Neural crest cell (in vitro differentiated cells): Measurements from ENCODE around the gene SLC19A1. TPM values are rescaled to one million over a fixed set of nuclear protein-coding genes. Genes with fewer than 3 reads are reported as not detected.
"Not testable (repeated sequence)": the region's sequence is repeated elsewhere in the genome, so short reads cannot be mapped to it uniquely, and the experiment has no call there.

ENCODE experiments used
- DNase-seq: peaks from one replicate; pipeline ENCODE4 v3.0.0; 2021; ENCODE audit warnings: low read depth, mixed read lengths, low spot score
- H3K27ac Mint-ChIP-seq: one replicate; pipeline ENCODE4 v1.8.0; 2021; ENCODE audit warnings: mild to moderate bottlenecking, mixed read lengths; ENCODE audit not compliant: unreplicated experiment
- H3K27me3 Mint-ChIP-seq: 2 replicates; pipeline ENCODE4 v1.8.0; 2021; ENCODE audit warnings: low read depth, mild to moderate bottlenecking, mixed read lengths
- H3K36me3 Mint-ChIP-seq: 2 replicates; pipeline ENCODE4 v1.8.0; 2021; ENCODE audit warnings: low read depth, mild to moderate bottlenecking, mixed read lengths
- H3K4me1 Mint-ChIP-seq: 2 replicates; pipeline ENCODE4 v1.8.0; 2021; ENCODE audit warnings: mixed read lengths
- H3K4me3 Mint-ChIP-seq: one replicate; pipeline ENCODE4 v1.8.0; 2021; ENCODE audit warnings: mild to moderate bottlenecking, mixed read lengths
- H3K9me3 Mint-ChIP-seq: 2 replicates; pipeline ENCODE4 v1.8.0; 2021; ENCODE audit warnings: mixed read lengths
- total RNA-seq: library from RNA; stranded (reverse); gene quantifications from 2 replicates; pipeline ENCODE4 v1.2.1, GENCODE V29; 2021
- TF ChIP-seq, protein P1 (sequence below): fragments of 200-600 bp; sonication (generic); conservative IDR thresholded peaks from 2 replicates; pipeline ENCODE4 v1.5.0; 2021; ENCODE audit warnings: antibody characterized with exemption, mild to moderate bottlenecking

The SLC19A1 gene
- total RNA-seq, 1 donor from 2014 or later, result 35.1 TPM

DNA sequence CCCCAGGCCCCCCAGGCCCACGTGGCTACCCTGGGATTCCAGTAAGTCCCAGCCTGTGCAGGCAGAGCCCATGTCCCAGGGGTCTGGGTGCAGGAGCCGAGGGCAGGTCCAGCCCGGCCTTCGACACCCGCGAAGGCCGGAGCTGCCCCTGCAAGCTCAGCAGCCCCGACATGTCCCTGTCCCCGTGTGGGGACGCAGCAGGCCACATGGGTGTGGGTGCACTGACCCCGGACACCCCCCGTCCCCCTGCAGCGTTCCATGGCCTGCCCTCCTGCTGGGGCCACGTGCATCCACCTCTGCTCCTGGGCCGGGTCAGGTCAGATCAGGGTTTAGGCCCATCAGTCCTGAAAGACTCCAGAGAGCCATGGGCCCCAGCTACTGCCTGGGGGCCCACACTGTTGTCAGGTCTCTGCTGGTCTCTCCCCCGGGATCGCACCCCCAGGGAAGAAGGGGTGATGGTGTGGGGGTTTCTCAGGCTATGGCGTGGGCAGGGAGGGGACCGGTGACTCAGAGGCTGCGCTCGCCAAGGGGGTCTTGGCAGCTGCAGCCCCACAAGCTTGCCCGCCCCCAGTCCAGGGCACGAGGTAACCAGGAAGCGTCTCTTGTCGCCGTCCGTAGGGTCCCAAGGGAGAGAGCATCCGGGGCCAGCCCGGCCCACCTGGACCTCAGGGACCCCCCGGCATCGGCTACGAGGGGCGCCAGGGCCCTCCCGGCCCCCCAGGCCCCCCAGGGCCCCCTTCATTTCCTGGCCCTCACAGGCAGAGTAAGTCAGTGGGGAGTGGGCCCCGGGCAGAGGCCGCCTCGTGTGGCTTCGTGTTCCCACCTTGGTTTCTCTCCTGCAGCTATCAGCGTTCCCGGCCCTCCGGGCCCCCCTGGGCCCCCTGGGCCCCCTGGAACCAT, 37.5 kb downstream of the SLC19A1 start:
- Mint-ChIP-seq H3K4me1 (peaks cover 6% of the 10 kb centered on the region), H3K4me3 (no peak overlapping the region), H3K27me3 (peaks cover 6% of the 10 kb centered on the region), H3K36me3 (peaks cover 1% of the 10 kb centered on the region), H3K9me3 (peaks cover under 1% of the 10 kb centered on the region), H3K27ac (no peak overlapping the region)
- TF ChIP-seq, protein P1, sequence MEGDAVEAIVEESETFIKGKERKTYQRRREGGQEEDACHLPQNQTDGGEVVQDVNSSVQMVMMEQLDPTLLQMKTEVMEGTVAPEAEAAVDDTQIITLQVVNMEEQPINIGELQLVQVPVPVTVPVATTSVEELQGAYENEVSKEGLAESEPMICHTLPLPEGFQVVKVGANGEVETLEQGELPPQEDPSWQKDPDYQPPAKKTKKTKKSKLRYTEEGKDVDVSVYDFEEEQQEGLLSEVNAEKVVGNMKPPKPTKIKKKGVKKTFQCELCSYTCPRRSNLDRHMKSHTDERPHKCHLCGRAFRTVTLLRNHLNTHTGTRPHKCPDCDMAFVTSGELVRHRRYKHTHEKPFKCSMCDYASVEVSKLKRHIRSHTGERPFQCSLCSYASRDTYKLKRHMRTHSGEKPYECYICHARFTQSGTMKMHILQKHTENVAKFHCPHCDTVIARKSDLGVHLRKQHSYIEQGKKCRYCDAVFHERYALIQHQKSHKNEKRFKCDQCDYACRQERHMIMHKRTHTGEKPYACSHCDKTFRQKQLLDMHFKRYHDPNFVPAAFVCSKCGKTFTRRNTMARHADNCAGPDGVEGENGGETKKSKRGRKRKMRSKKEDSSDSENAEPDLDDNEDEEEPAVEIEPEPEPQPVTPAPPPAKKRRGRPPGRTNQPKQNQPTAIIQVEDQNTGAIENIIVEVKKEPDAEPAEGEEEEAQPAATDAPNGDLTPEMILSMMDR, result no peak
- no peak for DNase-seq

- peaks cover 8% of the 10 kb centered on the region for H3K27me3 Mint-ChIP-seq
- no peak overlapping the region for H3K27ac Mint-ChIP-seq
- TF ChIP-seq, protein P1, result no peak
- peaks cover 4% of the 10 kb centered on the region for H3K9me3 Mint-ChIP-seq
- no peak overlapping the region for H3K4me3 Mint-ChIP-seq
- peaks cover 5% of the 10 kb centered on the region for H3K36me3 Mint-ChIP-seq
- DNase-seq, result no peak
- peaks cover 9% of the 10 kb centered on the region for H3K4me1 Mint-ChIP-seq
Measured at GRCh38 chr21:45504021-45504515, 38.2 kb downstream of the SLC19A1 start.

DNA sequence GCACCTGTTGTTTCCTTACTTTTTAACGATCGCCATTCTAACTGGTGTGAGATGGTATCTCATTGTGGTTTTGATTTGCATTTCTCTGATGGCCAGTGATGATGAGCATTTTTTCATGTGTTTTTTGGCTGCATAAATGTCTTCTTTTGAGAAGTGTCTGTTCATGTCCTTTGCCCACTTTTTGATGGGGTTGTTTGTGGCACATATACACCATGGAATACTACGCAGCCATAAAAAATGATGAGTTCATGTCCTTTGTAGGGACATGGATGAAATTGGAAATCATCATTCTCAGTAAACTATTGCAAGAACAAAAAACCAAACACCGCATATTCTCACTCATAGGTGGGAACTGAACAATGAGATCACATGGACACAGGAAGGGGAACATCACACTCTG, 39.0 kb downstream of the SLC19A1 start:
- H3K4me3 Mint-ChIP-seq, DNase-seq, H3K36me3 Mint-ChIP-seq, H3K9me3 Mint-ChIP-seq, H3K27me3 Mint-ChIP-seq, H3K4me1 Mint-ChIP-seq, H3K27ac Mint-ChIP-seq: not testable (repeated sequence)

- H3K36me3 Mint-ChIP-seq, result peaks cover 10% of the 10 kb centered on the region
- no peak overlapping the region for H3K27ac Mint-ChIP-seq
- H3K27me3 Mint-ChIP-seq, result peaks cover 8% of the 10 kb centered on the region
- no peak for DNase-seq
- peak overlapping the region; percentile 14 for H3K4me3 Mint-ChIP-seq
- H3K4me1 Mint-ChIP-seq, result peaks cover 4% of the 10 kb centered on the region
- peaks cover 4% of the 10 kb centered on the region for H3K9me3 Mint-ChIP-seq
- TF ChIP-seq, protein P1, result no peak
Measured at GRCh38 chr21:45502600-45502999, 39.6 kb downstream of the SLC19A1 start.

GRCh38 chr21:45502006-45502345, 40.3 kb downstream of the SLC19A1 start:
- Mint-ChIP-seq H3K27me3 (peaks cover 8% of the 10 kb centered on the region), H3K4me1 (peaks cover 4% of the 10 kb centered on the region), H3K36me3 (peaks cover 10% of the 10 kb centered on the region), H3K4me3 (no peak overlapping the region), H3K9me3 (peaks cover 4% of the 10 kb centered on the region), H3K27ac (no peak overlapping the region)
- TF ChIP-seq, protein P1, result no peak
- no peak for DNase-seq

DNA sequence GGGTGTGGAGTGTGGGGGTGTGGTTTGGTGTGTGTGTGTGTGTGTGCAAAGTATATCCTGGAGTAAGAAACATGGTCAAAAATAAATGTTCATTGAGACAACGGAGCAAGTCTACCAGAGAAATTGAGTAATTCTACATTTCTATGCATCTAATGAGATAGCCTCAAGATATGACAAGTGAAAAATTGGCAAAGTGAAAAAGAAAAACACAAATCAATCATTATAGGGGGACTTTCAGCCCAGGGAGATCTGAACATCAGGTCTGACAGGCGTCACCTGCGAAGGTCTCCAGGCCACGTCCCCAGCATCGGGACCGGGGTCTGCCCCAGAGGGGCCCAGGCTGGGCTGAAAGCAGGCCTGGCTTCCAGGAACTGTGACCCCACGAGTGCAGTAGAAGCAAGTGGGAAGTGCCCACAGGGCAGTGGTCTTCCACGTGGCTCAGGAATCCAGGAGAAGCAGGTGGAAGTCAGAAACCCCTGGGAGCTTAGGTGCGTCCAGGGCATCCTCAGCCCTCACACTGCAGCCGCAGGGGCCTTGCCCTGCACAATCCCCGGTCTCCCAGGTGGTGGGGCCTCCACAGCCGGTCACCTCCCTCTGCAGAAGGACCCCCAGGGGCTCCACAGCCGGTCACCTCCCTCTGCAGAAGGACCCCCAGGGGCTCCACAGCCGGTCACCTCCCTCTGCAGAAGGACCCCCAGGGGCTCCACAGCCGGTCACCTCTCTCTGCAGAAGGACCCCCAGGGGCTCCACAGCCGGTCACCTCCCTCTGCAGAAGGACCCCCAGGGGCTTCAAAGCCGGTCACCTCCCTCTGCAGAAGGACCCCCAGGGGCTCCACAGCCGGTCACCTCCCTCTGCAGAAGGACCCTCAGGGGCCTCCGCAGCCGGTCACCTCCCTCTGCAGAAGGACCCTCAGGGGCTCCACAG, 40.9 kb downstream of the SLC19A1 start:
- not testable (repeated sequence) for H3K27me3 Mint-ChIP-seq, H3K4me1 Mint-ChIP-seq, H3K27ac Mint-ChIP-seq, H3K4me3 Mint-ChIP-seq, H3K36me3 Mint-ChIP-seq, H3K9me3 Mint-ChIP-seq, DNase-seq
